Measurements from ENCODE around the gene TAS2R39. TPM values are rescaled to one million over a fixed set of nuclear protein-coding genes. Genes with fewer than 3 reads are reported as not detected.

Gene TAS2R39
- total and polyA plus RNA-seq, 2 experiments from 2014 or later: not detected

DNA sequence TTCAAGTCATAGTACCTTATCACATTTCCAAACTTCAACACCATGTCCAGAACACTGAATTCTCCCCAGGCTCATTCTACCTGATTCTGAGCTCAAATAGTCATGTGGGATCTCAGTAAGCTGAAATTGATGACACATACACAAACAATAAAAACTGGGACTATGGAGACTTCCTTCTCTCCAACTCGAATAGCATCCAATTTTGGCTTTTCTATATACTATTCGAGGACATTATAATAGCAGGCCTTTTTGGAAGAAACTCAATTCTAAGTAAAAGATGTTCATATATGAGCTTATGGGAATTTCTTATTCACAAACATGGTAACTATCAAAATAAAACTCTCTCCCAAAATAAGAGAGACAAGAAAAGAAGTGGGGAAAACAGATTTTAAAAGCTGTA is 38.1 kb downstream of the TAS2R39 start:
- TF ChIP-seq EZH2 (IDR thresholded peaks at IDR 0.05; ENCODE audit: insufficient read depth, poor library complexity, severe bottlenecking): no peak
- no peak for TF ChIP-seq EZH2phosphoT487 (IDR thresholded peaks at IDR 0.05; ENCODE audit: insufficient read depth, low read depth)
- Histone ChIP-seq H3F3A (ENCODE audit: insufficient read depth) (peaks cover 2% of the 10 kb centered on the region; the same call in 1 of the 2 replicates), H3K9ac (no peak overlapping the region), H3K79me2 (ENCODE audit: insufficient read depth) (no peaks in the 10 kb centered on the region), H3K27ac (no peak overlapping the region), H3K9me3 (ENCODE audit: low read depth) (no peaks in the 10 kb centered on the region), H2AFZ (no peak overlapping the region), H3K4me3 (no peak overlapping the region), H3K27me3 (replicated peaks; ENCODE audit: insufficient read depth) (peaks cover 32% of the 10 kb centered on the region), H4K20me1 (ENCODE audit: insufficient read depth) (no peaks in the 10 kb centered on the region), H3K4me1 (ENCODE audit: insufficient read depth) (no peaks in the 10 kb centered on the region), H3K9me2 (ENCODE audit: insufficient read depth) (no peaks in the 10 kb centered on the region), H3K36me3 (ENCODE audit: low read depth) (no peaks in the 10 kb centered on the region), H3K4me2 (ENCODE audit: unreplicated experiment) (no peak overlapping the region)
- 10 to 12% methylated on average over 2 of the region's 2 CpGs for WGBS, 2 experiments (ENCODE audit: low coverage in 1 of 2, low lambda C conversion rate in 2 of 2, missing lambda C conversion rate in 2 of 2)
- no peak for DNase-seq
- in situ Hi-C loops (cut with MboI): no loop called here

DNA sequence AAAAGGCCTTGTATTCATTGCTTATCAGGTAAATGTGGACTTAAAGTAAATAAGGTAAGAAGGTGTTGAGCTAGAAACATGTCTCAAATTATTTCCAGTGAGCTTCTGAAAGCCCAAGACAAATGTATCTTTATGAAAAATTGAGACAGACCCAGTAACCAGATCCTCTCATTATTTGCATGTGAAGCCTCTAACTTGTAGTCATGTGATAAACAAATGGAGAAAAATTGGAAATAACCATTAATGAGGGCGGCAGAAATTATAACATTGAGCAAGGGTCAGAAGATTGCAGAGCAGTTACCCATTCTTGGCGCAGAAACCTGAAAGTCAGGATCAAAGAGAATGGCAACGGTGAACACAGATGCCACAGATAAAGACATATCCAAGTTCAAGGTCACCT is 38.5 kb downstream of the TAS2R39 start, which contains the start of gene TAS2R40:
Gene TAS2R40 (plus strand): TSS at position 301 of the 400 bp plus-strand sequence. CDS start 42 bp downstream, at position 343.
- Histone ChIP-seq H2AFZ (no peak within 1 kb of the TSS), H4K20me1 (ENCODE audit: insufficient read depth) (no peaks in the 10 kb centered on the region), H3K4me1 (ENCODE audit: insufficient read depth) (no peaks in the 10 kb centered on the region), H3K4me3 (no peak within 1 kb of the TSS), H3K36me3 (ENCODE audit: low read depth) (no peaks in the 10 kb centered on the region), H3K4me2 (ENCODE audit: unreplicated experiment) (no peak within 1 kb of the TSS), H3K9me3 (ENCODE audit: low read depth) (no peaks in the 10 kb centered on the region), H3K27me3 (replicated peaks; ENCODE audit: insufficient read depth) (peaks cover 32% of the 10 kb centered on the region), H3K9me2 (ENCODE audit: insufficient read depth) (no peaks in the 10 kb centered on the region), H3F3A (ENCODE audit: insufficient read depth) (no peaks in the 10 kb centered on the region), H3K79me2 (ENCODE audit: insufficient read depth) (no peaks in the 10 kb centered on the region), H3K9ac (no peak within 1 kb of the TSS), H3K27ac (no peak within 1 kb of the TSS)
- DNase-seq: no peak
- TF ChIP-seq EZH2phosphoT487 (IDR thresholded peaks at IDR 0.05; ENCODE audit: insufficient read depth, low read depth) (no peak), EZH2 (IDR thresholded peaks at IDR 0.05; ENCODE audit: insufficient read depth, poor library complexity, severe bottlenecking) (no peak)
- in situ Hi-C loops (cut with MboI): no loop called here
- WGBS, 2 experiments (ENCODE audit: low coverage in 1 of 2, low lambda C conversion rate in 2 of 2, missing lambda C conversion rate in 2 of 2): 64 to 76% methylated on average over 3 of the region's 3 CpGs

DNA sequence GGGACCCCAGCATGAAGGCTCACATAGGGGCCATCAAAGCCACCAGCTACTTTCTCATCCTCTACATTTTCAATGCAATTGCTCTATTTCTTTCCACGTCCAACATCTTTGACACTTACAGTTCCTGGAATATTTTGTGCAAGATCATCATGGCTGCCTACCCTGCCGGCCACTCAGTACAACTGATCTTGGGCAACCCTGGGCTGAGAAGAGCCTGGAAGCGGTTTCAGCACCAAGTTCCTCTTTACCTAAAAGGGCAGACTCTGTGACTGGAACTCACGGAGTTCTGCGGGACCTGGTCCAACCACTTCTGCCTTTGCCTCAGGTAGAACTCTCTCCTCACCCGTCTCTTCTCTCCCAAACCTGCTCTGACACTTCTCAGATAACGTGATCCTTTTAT is 39.6 kb downstream of the TAS2R39 start:
- in situ Hi-C loops (cut with MboI): no loop called here
- Histone ChIP-seq H3K9me2 (ENCODE audit: insufficient read depth) (no peaks in the 10 kb centered on the region), H3K79me2 (ENCODE audit: insufficient read depth) (no peaks in the 10 kb centered on the region), H3K9me3 (ENCODE audit: low read depth) (no peaks in the 10 kb centered on the region), H3F3A (ENCODE audit: insufficient read depth) (no peaks in the 10 kb centered on the region), H3K4me3 (no peak overlapping the region), H3K4me1 (ENCODE audit: insufficient read depth) (no peaks in the 10 kb centered on the region; the same call in 1 of the 2 replicates), H4K20me1 (ENCODE audit: insufficient read depth) (no peaks in the 10 kb centered on the region), H3K36me3 (ENCODE audit: low read depth) (no peaks in the 10 kb centered on the region), H3K27ac (no peak overlapping the region), H3K9ac (no peak overlapping the region), H3K4me2 (ENCODE audit: unreplicated experiment) (no peak overlapping the region), H2AFZ (no peak overlapping the region), H3K27me3 (replicated peaks; ENCODE audit: insufficient read depth) (peaks cover 32% of the 10 kb centered on the region)
- DNase-seq: no peak
- 49 to 51% methylated on average over 7 of the region's 7 CpGs for WGBS, 2 experiments (ENCODE audit: low coverage in 1 of 2, low lambda C conversion rate in 2 of 2, missing lambda C conversion rate in 2 of 2)
- TF ChIP-seq EZH2 (IDR thresholded peaks at IDR 0.05; ENCODE audit: insufficient read depth, poor library complexity, severe bottlenecking): no peak

DNA sequence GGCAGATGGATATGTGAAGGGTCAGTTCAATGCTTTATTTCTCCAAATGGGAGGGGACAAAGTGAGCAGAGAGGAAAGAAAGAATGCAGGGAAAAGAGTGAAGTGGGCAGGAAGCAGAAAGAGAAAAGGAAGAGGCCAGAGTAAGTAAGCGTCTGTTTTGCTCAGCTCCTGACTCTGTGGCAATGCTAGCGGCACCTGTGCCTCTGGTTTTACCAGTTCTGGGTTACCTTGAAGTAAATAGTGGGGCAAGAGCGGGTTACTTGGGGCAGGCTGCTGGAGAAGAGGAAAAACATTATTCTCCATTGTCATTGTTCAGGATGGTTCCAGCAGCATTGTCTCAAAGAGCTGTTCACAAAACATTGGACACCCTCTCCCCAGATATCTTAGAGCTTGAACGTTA is 40.6 kb downstream of the TAS2R39 start:
- H4K20me1 ChIP-seq (ENCODE audit: insufficient read depth): no peaks in the 10 kb centered on the region
- TF ChIP-seq EZH2 (IDR thresholded peaks at IDR 0.05; ENCODE audit: insufficient read depth, poor library complexity, severe bottlenecking): no peak
- TF ChIP-seq EZH2phosphoT487 (IDR thresholded peaks at IDR 0.05; ENCODE audit: insufficient read depth, low read depth): no peak
- DNase-seq: no peak
- peaks cover 8% of the 10 kb centered on the region for H3K4me1 ChIP-seq (ENCODE audit: insufficient read depth)
- no peaks in the 10 kb centered on the region for H3K36me3 ChIP-seq (ENCODE audit: low read depth)
- H2AFZ ChIP-seq: no peak overlapping the region
- H3F3A ChIP-seq (ENCODE audit: insufficient read depth): no peaks in the 10 kb centered on the region
- no peak overlapping the region for H3K9ac ChIP-seq
- H3K27ac ChIP-seq: no peak overlapping the region
- no peak overlapping the region for H3K4me2 ChIP-seq (ENCODE audit: unreplicated experiment)
- H3K9me2 ChIP-seq (ENCODE audit: insufficient read depth): no peaks in the 10 kb centered on the region
- peaks cover 32% of the 10 kb centered on the region for H3K27me3 ChIP-seq (replicated peaks; ENCODE audit: insufficient read depth)
- no peak overlapping the region for H3K4me3 ChIP-seq
- H3K79me2 ChIP-seq (ENCODE audit: insufficient read depth): no peaks in the 10 kb centered on the region
- H3K9me3 ChIP-seq (ENCODE audit: low read depth): no peaks in the 10 kb centered on the region
- in situ Hi-C loops (cut with MboI): no loop called here
- WGBS, 2 experiments (ENCODE audit: low coverage in 1 of 2, low lambda C conversion rate in 2 of 2, missing lambda C conversion rate in 2 of 2): 64 to 76% methylated on average over 4 of the region's 4 CpGs

DNA sequence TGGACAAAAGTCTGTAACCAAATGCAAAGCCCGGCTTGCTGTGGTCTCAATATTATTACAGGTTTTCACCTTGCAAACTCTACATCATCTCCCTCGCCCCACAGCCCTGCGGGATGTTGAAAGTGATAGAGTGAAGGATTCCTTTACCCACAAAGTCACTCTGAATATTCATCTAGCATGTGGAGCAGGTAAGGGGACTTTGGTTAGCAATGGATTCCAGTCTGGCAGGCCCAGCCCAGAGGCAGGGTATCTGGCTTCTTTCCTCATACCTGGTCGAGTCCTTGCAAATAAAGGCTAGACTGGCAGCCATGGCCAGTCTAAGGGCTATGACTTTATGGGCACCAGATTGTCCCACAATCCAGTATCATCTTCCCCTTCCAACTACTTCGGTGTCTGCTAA is 41.8 kb downstream of the TAS2R39 start:
- Histone ChIP-seq H3K9me2 (ENCODE audit: insufficient read depth) (no peaks in the 10 kb centered on the region), H3K36me3 (ENCODE audit: low read depth) (no peaks in the 10 kb centered on the region), H3K27ac (no peak overlapping the region), H3K4me1 (ENCODE audit: insufficient read depth) (peaks cover 16% of the 10 kb centered on the region), H3F3A (ENCODE audit: insufficient read depth) (no peaks in the 10 kb centered on the region), H3K79me2 (ENCODE audit: insufficient read depth) (no peaks in the 10 kb centered on the region), H3K4me2 (ENCODE audit: unreplicated experiment) (no peak overlapping the region), H3K9me3 (ENCODE audit: low read depth) (no peaks in the 10 kb centered on the region), H3K27me3 (replicated peaks; ENCODE audit: insufficient read depth) (peaks cover 27% of the 10 kb centered on the region), H3K4me3 (no peak overlapping the region), H3K9ac (no peak overlapping the region), H4K20me1 (ENCODE audit: insufficient read depth) (no peaks in the 10 kb centered on the region), H2AFZ (no peak overlapping the region)
- DNase-seq: no peak
- in situ Hi-C loops (cut with MboI): no loop called here
- WGBS, 2 experiments (ENCODE audit: low coverage in 1 of 2, low lambda C conversion rate in 2 of 2, missing lambda C conversion rate in 2 of 2): 38 to 47% methylated on average over 5 of the region's 5 CpGs
- no peak for TF ChIP-seq EZH2phosphoT487 (IDR thresholded peaks at IDR 0.05; ENCODE audit: insufficient read depth, low read depth)
- TF ChIP-seq EZH2 (IDR thresholded peaks at IDR 0.05; ENCODE audit: insufficient read depth, poor library complexity, severe bottlenecking): no peak

All from GM23248 (cell line).